PFSK-1 (cell line): ENCODE data around the gene AKR1C3.

Source experiments
- FOXP2 ChIP-seq: optimal IDR thresholded peaks from 2 replicates; pipeline ENCODE3; 2011; ENCODE audit warnings: borderline replicate concordance, control low read depth, inconsistent platforms; ENCODE audit not compliant: insufficient read depth; ENCODE audit errors: extremely low read length, extremely low read depth
- POLR2AphosphoS5 ChIP-seq: IDR thresholded peaks from 2 replicates; pipeline ENCODE4 v1.6.1; 2012; ENCODE audit warnings: low read depth, mild to moderate bottlenecking, control low read depth, low read length, moderate library complexity
- REST ChIP-seq, 2 experiments: IDR thresholded peaks; 2 replicates each; pipeline versions ENCODE4 v1.6.1 to v1.8.0; 2011 to 2012; ENCODE audit warnings: low read depth in 2 of 2, low read length in 2 of 2, control low read depth in 1 of 2, inconsistent platforms in 1 of 2, mild to moderate bottlenecking in 1 of 2, moderate library complexity in 1 of 2; ENCODE audit not compliant: insufficient read depth in 1 of 2
- SIN3A ChIP-seq: IDR thresholded peaks from 2 replicates; pipeline ENCODE4 v1.6.1; 2012; ENCODE audit warnings: mild to moderate bottlenecking, low read length, moderate library complexity, borderline replicate concordance; ENCODE audit not compliant: insufficient read depth
- TAF1 ChIP-seq: IDR thresholded peaks from 2 replicates; pipeline ENCODE4 v1.6.1; 2012; ENCODE audit warnings: low read length, control low read depth, borderline replicate concordance; ENCODE audit not compliant: insufficient read depth

AKR1C3 gene

GRCh38 chr10:5076615-5077014 is 17.6 kb upstream of the AKR1C3 start:
- no peak for TF ChIP-seq POLR2AphosphoS5
- no peak for TF ChIP-seq REST (IDR thresholded peaks at IDR 0.05; ENCODE audit: insufficient read depth in 1 of 2, low read depth in 2 of 2, low read length in 2 of 2)
- TF ChIP-seq FOXP2 = no peak
- no peak for TF ChIP-seq TAF1
- TF ChIP-seq SIN3A = no peak

- TF ChIP-seq REST (IDR thresholded peaks at IDR 0.05; ENCODE audit: insufficient read depth in 1 of 2, low read depth in 2 of 2, low read length in 2 of 2) = no peak
- TF ChIP-seq POLR2AphosphoS5 = no peak
- no peak for TF ChIP-seq SIN3A
- no peak for TF ChIP-seq TAF1
- no peak for TF ChIP-seq FOXP2
Observed at GRCh38 chr10:5078547-5079180, 15.6 kb upstream of the AKR1C3 start.

GRCh38 chr10:5079306-5079830 is 14.8 kb upstream of the AKR1C3 start:
- no peak for TF ChIP-seq FOXP2
- TF ChIP-seq SIN3A = no peak
- no peak for TF ChIP-seq TAF1
- TF ChIP-seq REST (IDR thresholded peaks at IDR 0.05; ENCODE audit: insufficient read depth in 1 of 2, low read depth in 2 of 2, low read length in 2 of 2) = no peak
- no peak for TF ChIP-seq POLR2AphosphoS5

GRCh38 chr10:5079836-5080235 is 14.4 kb upstream of the AKR1C3 start:
- no peak for TF ChIP-seq SIN3A
- no peak for TF ChIP-seq TAF1

- no peak for TF ChIP-seq TAF1
- no peak for TF ChIP-seq SIN3A
- TF ChIP-seq REST (IDR thresholded peaks at IDR 0.05; ENCODE audit: insufficient read depth in 1 of 2, low read depth in 2 of 2, low read length in 2 of 2) = no peak
- no peak for TF ChIP-seq FOXP2
- no peak for TF ChIP-seq POLR2AphosphoS5
Observed at GRCh38 chr10:5081091-5081490, 13.1 kb upstream of the AKR1C3 start.
